ENCODE results near the gene RELN.

GRCh38 chr7:103533761-103534160 is 455.7 kb downstream of the RELN start:
- no peak for TF ChIP-seq CTCF (IDR thresholded peaks at IDR 0.05)
- TF ChIP-seq POLR2A (IDR thresholded peaks at IDR 0.05), result no peak

All from testis (tissue), 2 donors.